Neural progenitor cell (in vitro differentiated cells): ENCODE measurements around the gene PMF1.

Source experiments
- CTCF ChIP-seq: fragments of 200-600 bp; sonication (generic); IDR thresholded peaks from 2 replicates; pipeline ENCODE4 v1.5.1; 2017; ENCODE audit warnings: antibody characterized with exemption, mild to moderate bottlenecking
- EZH2 ChIP-seq: fragments of 200-600 bp; sonication (generic); IDR thresholded peaks from 2 replicates; pipeline ENCODE4 v1.6.1; 2017; ENCODE audit warnings: antibody characterized with exemption, mild to moderate bottlenecking, moderate library complexity
- EZH2phosphoT487 ChIP-seq: fragments of 200-600 bp; sonication (generic); IDR thresholded peaks from 2 replicates; pipeline ENCODE4 v1.6.1; 2017; ENCODE audit warnings: antibody characterized with exemption

- no peak for TF ChIP-seq CTCF
- no peak for TF ChIP-seq EZH2phosphoT487
- no peak for TF ChIP-seq EZH2
These were observed 49.1 kb upstream of the PMF1 start for GRCh38 chr1:156163712-156164111.
